ENCODE data around the gene ZNG1C. TPM values are rescaled to one million over a fixed set of nuclear protein-coding genes. Genes with fewer than 3 reads are reported as not detected.
A peak's percentile ranks its signal among the peaks of the same experiment; 100 is the strongest.
"Not testable (repeated sequence)": the region's sequence is repeated elsewhere in the genome, so short reads cannot be mapped to it uniquely, and the experiment has no call there.

The ZNG1C gene
- total and polyA plus RNA-seq, 4 donors: 13.5 to 38.6 (median 18.3) TPM

DNA sequence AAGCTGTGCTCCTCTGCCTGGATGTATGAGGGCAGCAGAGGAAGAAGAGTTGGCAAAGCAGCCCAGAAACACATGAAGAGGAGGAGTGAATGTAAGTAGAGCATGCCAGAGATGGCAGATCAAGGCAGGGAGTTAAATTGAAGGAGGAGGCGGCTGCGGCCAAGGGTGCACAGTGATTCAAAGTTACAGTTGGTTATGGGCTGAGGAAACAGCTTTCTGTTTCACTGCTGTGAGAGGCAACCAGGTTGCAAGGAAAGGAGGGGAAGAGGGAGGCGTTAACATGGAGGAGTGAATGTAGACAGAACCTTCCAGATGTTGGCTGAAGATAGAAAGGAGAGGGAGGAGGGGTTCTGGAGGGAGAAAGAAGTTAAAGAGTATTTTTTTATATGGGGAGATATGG, 94.2 kb downstream of the ZNG1C start:
- not testable (repeated sequence) for DNase-seq; H3K27ac ChIP-seq (ENCODE audit: low read depth in 1 of 2, low read length in 2 of 2)

GRCh38 chr9:68336639-68337339, 95.0 kb downstream of the ZNG1C start:
- H3K4me1 ChIP-seq (ENCODE audit: control insufficient read depth in 1 of 2, insufficient read depth in 2 of 2, low read length in 2 of 2); H3K9me3 ChIP-seq (ENCODE audit: control insufficient read depth, low read length); H3K27me3 ChIP-seq (ENCODE audit: control insufficient read depth in 1 of 2, insufficient read depth in 2 of 2, low read length in 1 of 2); H3K36me3 ChIP-seq (ENCODE audit: control insufficient read depth in 1 of 2, insufficient read depth in 2 of 2, low read length in 1 of 2); H3K4me3 ChIP-seq (ENCODE audit: low read length in 2 of 2); DNase-seq; H3K27ac ChIP-seq (ENCODE audit: low read depth in 1 of 2, low read length in 2 of 2); intact Hi-C loops (cut with DNase I): not testable (repeated sequence)
- 58 to 60% methylated on average over 4 to 5 of the region's 10 CpGs for WGBS, 2 donors
- peak; percentile 58 for ATAC-seq (ENCODE audit: low FRiP score)

More for the DNA sequence above, 94.2 kb downstream of the ZNG1C start:
- H3K27me3 ChIP-seq (ENCODE audit: control insufficient read depth in 1 of 2, insufficient read depth in 2 of 2, low read length in 1 of 2); H3K4me1 ChIP-seq (ENCODE audit: control insufficient read depth in 1 of 2, insufficient read depth in 2 of 2, low read length in 2 of 2); ATAC-seq (ENCODE audit: low FRiP score); H3K9me3 ChIP-seq (ENCODE audit: control insufficient read depth, low read length); intact Hi-C loops (cut with DNase I); H3K36me3 ChIP-seq (ENCODE audit: control insufficient read depth in 1 of 2, insufficient read depth in 2 of 2, low read length in 1 of 2); H3K4me3 ChIP-seq (ENCODE audit: low read length in 2 of 2): not testable (repeated sequence)
- WGBS, 2 donors: 69 to 90% methylated on average over 2 of the region's 3 CpGs

DNA sequence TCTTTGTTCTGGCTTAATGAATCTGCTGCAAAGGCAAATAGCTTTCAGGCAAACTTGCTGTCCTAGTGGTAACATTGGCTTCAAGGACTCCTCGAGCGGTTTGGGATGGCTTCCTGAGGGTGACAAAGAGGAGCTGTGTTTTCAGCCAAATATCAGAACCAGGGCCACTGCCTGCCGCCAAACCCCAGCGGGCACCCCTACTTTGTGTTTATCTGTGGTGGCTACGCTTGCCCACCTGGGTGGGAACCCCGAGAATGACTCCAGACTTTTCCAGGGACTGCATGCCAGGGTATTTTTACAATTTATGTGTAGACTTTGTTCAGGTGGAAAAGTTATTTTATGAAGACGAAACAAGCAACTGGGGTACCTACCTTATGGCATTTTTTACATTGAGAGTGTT, 96.2 kb downstream of the ZNG1C start:
- DNase-seq: not testable (repeated sequence)

DNA sequence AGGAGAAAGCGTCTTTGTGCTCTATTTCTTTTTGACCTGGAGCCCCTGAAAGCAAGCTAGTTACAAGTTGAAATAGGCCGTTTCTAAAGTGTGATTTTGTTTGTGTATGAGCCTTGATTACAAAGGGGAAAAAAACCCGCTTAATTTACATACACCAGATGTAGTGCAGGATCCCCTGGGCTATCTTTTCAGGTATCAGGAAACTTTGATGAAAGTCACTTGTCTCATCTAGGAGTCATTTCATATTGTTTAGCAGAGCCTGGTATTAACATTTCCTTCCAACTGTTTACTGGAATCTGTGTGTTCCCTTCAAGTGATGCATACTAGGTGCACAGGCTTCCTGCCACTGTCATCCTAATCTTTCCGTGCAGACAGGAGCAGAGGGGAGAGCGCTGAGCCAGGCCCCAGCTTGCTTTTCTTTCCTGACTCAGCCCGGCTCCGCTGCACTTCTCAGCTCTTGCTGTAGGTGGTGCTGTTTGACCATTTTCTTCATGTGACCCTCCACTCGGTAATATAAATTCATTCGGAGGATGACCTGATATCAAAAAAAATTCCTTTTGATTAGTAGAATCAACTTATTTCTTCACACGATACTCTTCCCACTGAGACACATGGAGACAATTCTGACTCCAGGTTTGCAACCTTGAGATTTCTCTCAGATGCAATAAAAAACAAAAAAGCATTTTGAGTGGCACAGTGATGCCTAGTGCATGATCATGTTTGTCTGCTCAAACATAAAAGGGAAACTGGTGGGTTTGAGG, 100.7 kb downstream of the ZNG1C start:
- DNase-seq; H3K27me3 ChIP-seq (ENCODE audit: control insufficient read depth in 1 of 2, insufficient read depth in 2 of 2, low read length in 1 of 2); H3K9me3 ChIP-seq (ENCODE audit: control insufficient read depth, low read length); H3K36me3 ChIP-seq (ENCODE audit: control insufficient read depth in 1 of 2, insufficient read depth in 2 of 2, low read length in 1 of 2); intact Hi-C loops (cut with DNase I); H3K4me3 ChIP-seq (ENCODE audit: low read length in 2 of 2); H3K27ac ChIP-seq (ENCODE audit: low read depth in 1 of 2, low read length in 2 of 2); H3K4me1 ChIP-seq (ENCODE audit: control insufficient read depth in 1 of 2, insufficient read depth in 2 of 2, low read length in 2 of 2): not testable (repeated sequence)
- 10 to 12% methylated on average over 3 to 4 of the region's 10 CpGs for WGBS, 2 donors
- peak; percentile 94 for ATAC-seq (ENCODE audit: low FRiP score)

More for the DNA sequence above, 96.2 kb downstream of the ZNG1C start:
- ATAC-seq (ENCODE audit: low FRiP score); H3K27me3 ChIP-seq (ENCODE audit: control insufficient read depth in 1 of 2, insufficient read depth in 2 of 2, low read length in 1 of 2); H3K9me3 ChIP-seq (ENCODE audit: control insufficient read depth, low read length); intact Hi-C loops (cut with DNase I); H3K4me3 ChIP-seq (ENCODE audit: low read length in 2 of 2); H3K36me3 ChIP-seq (ENCODE audit: control insufficient read depth in 1 of 2, insufficient read depth in 2 of 2, low read length in 1 of 2); H3K4me1 ChIP-seq (ENCODE audit: control insufficient read depth in 1 of 2, insufficient read depth in 2 of 2, low read length in 2 of 2); H3K27ac ChIP-seq (ENCODE audit: low read depth in 1 of 2, low read length in 2 of 2): not testable (repeated sequence)
- 86 to 90% methylated on average over 7 of the region's 7 CpGs for WGBS, 2 donors

- H3K4me3 ChIP-seq (ENCODE audit: low read length in 2 of 2); DNase-seq; H3K27me3 ChIP-seq (ENCODE audit: control insufficient read depth in 1 of 2, insufficient read depth in 2 of 2, low read length in 1 of 2); H3K4me1 ChIP-seq (ENCODE audit: control insufficient read depth in 1 of 2, insufficient read depth in 2 of 2, low read length in 2 of 2); H3K9me3 ChIP-seq (ENCODE audit: control insufficient read depth, low read length); intact Hi-C loops (cut with DNase I); H3K36me3 ChIP-seq (ENCODE audit: control insufficient read depth in 1 of 2, insufficient read depth in 2 of 2, low read length in 1 of 2); H3K27ac ChIP-seq (ENCODE audit: low read depth in 1 of 2, low read length in 2 of 2); ATAC-seq (ENCODE audit: low FRiP score): not testable (repeated sequence)
- WGBS, 2 donors: 82 to 85% methylated on average over 3 of the region's 4 CpGs
Observed at GRCh38 chr9:68343242-68343641, 101.5 kb downstream of the ZNG1C start.

DNA sequence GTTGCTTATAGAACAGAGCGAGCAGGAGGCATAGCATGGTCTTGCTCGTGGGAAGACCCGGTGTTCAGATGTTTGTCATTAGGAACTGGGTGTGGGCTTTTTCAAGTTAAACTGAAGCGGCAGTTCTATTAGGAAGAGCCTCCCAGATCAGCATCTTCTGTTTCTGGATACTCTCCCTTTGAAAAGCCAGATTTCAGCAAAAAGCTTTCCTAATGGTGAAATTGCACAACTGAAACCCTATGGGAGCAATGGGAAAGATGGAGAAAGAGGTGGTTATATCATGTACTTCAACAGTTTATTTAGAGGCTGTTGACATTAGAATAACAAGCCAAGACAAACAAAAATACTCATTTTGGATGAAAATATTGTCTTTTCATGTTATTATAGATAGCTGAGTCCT, 102.2 kb downstream of the ZNG1C start:
- intact Hi-C loops (cut with DNase I); H3K27me3 ChIP-seq (ENCODE audit: control insufficient read depth in 1 of 2, insufficient read depth in 2 of 2, low read length in 1 of 2); H3K27ac ChIP-seq (ENCODE audit: low read depth in 1 of 2, low read length in 2 of 2); H3K36me3 ChIP-seq (ENCODE audit: control insufficient read depth in 1 of 2, insufficient read depth in 2 of 2, low read length in 1 of 2); H3K4me1 ChIP-seq (ENCODE audit: control insufficient read depth in 1 of 2, insufficient read depth in 2 of 2, low read length in 2 of 2); DNase-seq; H3K4me3 ChIP-seq (ENCODE audit: low read length in 2 of 2); H3K9me3 ChIP-seq (ENCODE audit: control insufficient read depth, low read length): not testable (repeated sequence)
- WGBS, 2 donors: 69 to 79% methylated on average over 3 of the region's 4 CpGs
- peak; percentile 45 for ATAC-seq (ENCODE audit: low FRiP score)

Other genes with a start within 250 kb of the ZNG1C start
- not detected for gene FOXD4L3, start 60.9 kb downstream of the ZNG1C start, total RNA-seq
- not detected for gene FOXD4L3, start 60.9 kb downstream of the ZNG1C start, polyA plus RNA-seq
- 100 to 1,000 TPM; 118 to 124 TPM for gene PGM5, start 114.6 kb downstream of the ZNG1C start, total RNA-seq
- gene PGM5, start 114.6 kb downstream of the ZNG1C start, polyA plus RNA-seq: 10 to 100 TPM; 33.7 to 39.7 TPM